Umbilical cord (tissue), 2 donors: ENCODE results near the gene TMEM109. TPM values are rescaled to one million over a fixed set of nuclear protein-coding genes. Genes with fewer than 3 reads are reported as not detected.

Experiments
- DNase-seq: peaks from one replicate; pipeline ENCODE4 v3.0.0-alpha.2; 2015; ENCODE audit warnings: low spot score
- total RNA-seq: library from RNA; depleted of rRNA; stranded (reverse); fragments of >200 nt; gene quantifications from one replicate; pipeline ENCODE4 v1.2.3, GENCODE V29; 2014; ENCODE audit warnings: low replicate concordance; ENCODE audit not compliant: insufficient read depth

Gene TMEM109
- total RNA-seq, 1 donor from 2014 or later, result 22.9 TPM

DNA sequence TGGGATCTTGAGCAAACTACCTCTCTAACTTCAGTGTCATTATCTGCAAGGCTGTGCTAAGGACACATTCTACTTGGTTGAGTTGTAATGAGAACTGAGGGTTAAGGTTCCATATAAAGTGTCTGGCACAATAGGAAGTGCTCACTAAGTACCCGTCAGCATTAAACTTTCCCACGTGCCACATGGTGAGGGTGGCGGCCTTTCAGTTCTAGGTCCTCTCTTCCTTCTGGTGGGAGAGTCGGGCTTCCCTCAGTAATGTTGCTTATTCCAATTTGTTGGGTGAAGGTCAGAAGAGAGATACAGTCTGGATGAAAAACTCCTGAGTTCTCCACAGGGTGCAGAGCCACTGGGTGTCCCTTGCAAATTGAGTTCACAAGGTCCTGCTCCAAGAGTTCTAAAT, 52.9 kb downstream of the TMEM109 start:
- DNase-seq, result no peak

DNA sequence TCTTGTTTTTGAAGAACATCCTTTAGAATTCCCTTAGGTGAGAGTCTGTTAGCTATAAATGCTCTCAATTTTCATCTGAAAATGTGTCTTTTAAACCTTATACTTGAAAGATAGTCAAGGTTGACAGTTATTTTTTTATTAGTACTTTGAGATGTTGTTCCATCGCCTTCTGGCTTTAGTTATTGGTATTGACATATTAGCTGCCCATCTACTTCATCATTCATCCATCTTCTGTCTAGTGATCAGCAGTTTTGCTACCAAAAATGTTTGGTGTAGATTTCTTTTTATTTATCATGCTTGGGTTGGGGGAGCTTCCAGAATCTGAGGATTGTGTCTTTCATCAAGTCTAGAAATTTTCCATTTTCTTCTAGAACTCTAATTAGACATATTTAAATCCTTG, 54.3 kb downstream of the TMEM109 start:
- DNase-seq, result no peak

DNA sequence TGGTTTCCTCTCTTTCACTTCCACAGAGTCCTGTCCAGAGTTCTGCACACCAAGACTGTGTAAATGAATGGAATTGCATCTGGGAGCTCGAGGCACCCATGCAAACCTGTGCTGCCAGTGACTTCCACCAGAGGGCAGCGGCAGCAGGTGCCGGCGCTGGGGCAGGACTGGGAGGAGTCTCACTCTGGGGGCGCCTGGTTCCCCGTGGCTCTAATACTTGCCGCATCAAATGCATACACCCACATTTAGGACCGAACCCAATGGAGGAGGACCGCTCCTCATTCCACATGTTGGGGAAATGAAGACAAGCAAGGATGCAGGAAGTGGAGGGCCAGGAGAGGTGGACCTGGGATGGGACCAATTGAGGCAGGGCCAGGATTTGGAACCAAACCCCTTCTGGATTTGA, 56.4 kb downstream of the TMEM109 start:
- DNase-seq, result no peak

DNA sequence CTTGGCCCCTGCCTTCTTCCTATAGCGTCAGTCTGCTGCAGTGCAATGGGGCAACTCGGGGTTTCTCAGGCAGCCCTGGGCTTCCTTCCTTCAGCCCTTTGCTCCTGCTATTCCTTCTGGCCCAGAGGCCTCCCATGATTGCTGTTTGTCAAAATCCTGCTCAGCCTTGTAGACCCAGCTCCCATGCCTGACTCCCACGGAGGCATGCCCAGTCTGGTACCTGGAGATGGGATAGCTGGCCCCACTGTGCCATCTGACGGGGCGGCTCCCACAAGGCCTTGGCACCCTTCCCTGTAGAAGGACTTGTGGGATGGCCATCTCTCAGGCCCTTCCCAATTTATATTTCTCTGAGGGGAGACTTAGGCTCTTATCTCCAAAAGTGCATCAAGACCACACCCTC, 56.9 kb downstream of the TMEM109 start:
- no peak for DNase-seq

DNA sequence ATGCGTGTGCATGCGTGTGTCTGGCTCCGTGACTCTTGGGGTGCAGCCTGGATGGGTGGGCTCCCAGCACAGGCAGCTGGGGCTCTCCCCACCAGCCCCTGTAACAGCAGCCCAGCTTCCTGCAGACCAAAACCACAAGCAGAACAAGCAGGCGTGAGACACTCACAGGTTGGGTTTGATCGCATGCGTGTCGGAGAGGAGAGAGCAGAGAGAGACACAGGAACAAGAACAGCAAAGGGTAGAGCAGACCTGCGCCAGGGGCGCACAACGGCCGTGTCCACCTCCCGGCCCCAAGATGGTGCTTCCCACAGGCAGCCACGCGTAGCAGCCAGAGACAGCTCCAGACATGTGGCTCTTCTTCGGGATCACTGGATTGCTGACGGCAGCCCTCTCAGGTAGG, 57.6 kb downstream of the TMEM109 start, which contains the start of gene CD6:
Gene CD6 (plus strand): TSS at position 161 of the 400 bp plus-strand sequence. CDS start 186 bp downstream, at position 347.
- DNase-seq, result no peak

DNA sequence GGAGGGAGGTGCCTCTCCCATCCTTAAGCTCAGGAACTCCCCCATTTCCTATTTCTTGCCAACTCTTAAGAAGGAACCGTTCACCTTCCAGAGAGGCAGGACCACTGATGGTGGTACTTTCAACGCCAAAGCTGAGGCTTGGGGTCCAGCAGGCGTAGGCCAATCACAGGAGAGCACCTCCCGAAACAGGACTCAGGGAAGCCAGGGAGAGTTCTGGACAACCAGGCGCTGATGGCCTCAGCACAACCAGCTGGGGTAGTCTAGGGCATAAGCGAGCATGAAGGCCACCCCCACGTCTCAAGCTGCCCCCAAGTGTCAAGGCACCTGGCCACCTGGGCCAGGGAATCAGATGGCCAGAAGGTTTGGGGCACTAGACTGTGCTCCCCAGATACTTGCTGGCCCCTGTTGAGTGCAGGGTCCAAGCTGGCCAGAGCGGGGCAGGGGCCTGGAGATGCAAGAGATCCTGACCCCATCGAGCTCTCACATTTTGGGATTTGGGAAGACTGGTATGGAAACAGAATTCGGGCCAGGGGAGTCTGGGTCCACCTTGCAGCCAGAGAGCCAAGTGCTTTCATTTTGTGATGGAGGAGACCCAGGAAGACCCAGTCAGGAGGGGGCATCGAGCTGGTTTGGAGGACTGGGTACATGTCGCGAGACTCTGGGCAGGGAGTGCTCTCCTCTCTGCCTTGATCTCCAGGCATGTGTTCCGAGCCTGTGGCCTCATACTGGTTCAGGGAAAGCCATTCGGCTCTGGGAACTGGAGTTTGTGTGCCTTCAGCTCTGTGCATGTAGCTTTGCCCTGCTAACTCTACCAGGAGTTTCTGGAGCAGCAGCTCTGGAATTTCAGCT, 58.4 kb downstream of the TMEM109 start:
- no peak for DNase-seq

Other genes starting within 250 kb of the TMEM109 start
- 4.1 TPM for gene MS4A8, start 214.5 kb upstream of the TMEM109 start, total RNA-seq
- not detected for gene MS4A18, start 189.4 kb upstream of the TMEM109 start, total RNA-seq
- gene MS4A15, start 157.3 kb upstream of the TMEM109 start, total RNA-seq, result not detected
- gene MS4A10, start 128.8 kb upstream of the TMEM109 start, total RNA-seq, result not detected
- gene CCDC86, start 72.0 kb upstream of the TMEM109 start, total RNA-seq, result 4.3 TPM
- 0.24 TPM for gene PTGDR2, start 58.2 kb upstream of the TMEM109 start, total RNA-seq
- gene ZP1, start 46.6 kb upstream of the TMEM109 start, total RNA-seq, result 0.96 TPM
- 51.8 TPM for gene PRPF19, start 7.6 kb upstream of the TMEM109 start, total RNA-seq
- gene TMEM132A, start 10.3 kb downstream of the TMEM109 start, total RNA-seq, result 33.5 TPM
- gene SLC15A3, start 38.0 kb downstream of the TMEM109 start, total RNA-seq, result 6.0 TPM
- gene CD6, start 57.5 kb downstream of the TMEM109 start, total RNA-seq, result 0.24 TPM
- not detected for gene CD5, start 188.3 kb downstream of the TMEM109 start, total RNA-seq
- gene VPS37C, start 247.3 kb downstream of the TMEM109 start, total RNA-seq, result 11.1 TPM